Stimulated activated CD8-positive, alpha-beta memory T cell treated with anti-CD3 and anti-CD28 coated beads, Interleukin-2, amount 100 ng/mL, for 48 hours (primary cell): ENCODE measurements around the gene PACRG.

Experiments used
- DNase-seq, 2 donors: peaks; one replicate each; pipeline ENCODE4 v3.0.0-alpha.2; 2020; ENCODE audit warnings: low read depth in 2 of 2

The PACRG gene

DNA sequence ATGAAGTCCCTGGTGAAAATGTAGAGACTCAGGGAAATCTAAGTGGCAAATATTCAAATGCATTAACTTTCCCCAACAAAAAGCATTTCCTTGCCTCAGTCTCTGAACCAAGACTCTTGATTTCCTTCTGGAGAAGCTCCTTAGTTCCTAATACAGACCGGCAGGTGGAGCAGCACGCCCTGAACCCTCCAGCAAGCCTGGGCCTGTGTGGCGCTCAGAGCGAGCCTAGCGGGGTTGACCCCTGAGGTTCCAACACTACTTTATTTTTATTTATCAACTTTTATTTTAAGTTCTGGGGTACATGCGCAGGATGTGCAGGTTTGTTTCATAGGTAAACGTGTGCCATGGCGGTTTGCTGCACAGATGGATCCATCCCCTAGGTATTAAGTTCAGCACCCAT is 50.8 kb downstream of the PACRG start:
- no peak for DNase-seq

DNA sequence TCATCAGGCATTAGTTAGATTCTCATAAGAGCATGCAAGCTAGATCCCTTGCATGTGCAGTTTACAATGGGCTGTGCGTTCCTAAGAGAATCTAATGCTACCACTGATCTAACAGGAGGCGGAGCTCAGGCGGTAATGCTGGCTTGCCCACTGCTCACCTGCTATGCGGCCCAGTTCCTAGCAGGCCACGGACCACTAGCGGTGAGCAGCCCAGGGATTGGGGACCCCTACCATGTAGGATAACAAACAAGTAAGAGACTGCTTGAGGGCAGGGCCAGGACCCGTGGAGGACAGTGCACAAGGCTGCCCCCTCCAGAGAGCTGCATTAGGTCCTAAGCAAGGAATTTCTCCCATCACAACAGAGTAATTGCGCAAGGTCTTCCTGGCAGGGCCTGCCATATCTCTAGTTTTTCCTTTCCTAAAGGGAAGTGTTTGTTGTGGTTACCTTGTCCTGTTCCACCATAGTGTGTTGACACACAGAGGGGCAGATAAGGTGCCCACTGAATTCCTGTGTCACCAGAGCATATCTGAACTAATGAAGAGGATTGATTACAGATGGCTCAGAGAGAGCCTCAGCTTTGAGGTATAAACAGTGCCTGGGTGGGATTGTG is 58.0 kb downstream of the PACRG start:
- no peak for DNase-seq

DNA sequence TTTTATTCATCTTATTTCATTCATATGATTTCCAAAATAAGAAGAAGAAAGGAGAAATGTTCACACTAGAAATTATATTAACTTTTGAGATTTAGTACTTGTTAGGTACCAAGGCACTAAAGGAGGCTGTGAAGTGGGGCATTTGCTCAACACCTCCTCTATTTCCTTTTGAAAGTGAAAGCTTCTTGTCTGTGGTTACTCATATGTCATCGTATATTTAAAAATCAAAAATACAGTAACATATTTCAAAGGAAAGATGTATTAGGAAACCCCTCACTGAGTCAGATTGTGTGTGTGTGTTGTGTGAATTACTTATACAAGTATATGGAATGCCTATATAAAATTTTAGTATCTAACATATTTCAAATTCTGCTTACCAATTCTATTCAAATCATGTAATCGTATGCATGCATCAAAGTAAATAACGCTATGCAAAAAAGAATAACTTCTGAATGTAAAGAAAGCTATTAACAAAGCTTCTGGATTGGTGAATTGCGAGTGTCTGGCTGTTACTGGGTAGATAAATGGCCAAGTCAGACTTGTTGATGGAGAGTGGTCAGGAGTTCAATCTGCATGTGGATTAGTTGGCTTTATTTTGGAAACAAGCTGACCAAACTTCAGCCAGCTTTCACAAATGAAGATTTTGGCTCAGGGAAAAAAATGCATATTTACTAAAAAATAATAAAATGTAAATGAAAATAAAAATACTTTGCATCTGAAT is 70.9 kb downstream of the PACRG start:
- DNase-seq, result no peak

DNA sequence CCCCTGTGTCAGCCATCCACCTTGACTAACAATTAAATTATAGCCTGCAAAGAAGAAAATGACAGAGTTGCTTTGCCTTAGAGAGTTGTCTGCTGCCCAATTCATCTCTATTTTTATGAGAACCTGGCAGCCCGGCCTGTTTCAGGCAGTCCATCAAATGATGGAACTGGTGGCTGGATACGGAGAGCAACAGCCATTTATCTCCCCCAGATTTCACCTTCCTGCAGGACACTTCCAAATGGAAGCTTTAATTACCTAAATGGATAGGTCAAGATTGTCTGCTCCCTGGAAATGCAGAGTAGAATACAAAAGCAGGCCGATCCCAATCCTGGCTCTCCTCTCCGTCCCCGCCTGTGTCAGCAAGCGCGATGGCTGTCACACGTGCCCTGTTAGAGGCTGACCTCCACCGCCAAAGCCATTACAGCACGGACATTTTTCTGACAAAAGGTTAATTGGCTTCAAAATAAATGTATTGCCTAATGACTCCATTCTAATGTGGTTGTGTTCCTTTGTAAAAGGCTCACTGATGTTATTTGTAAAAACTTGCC is 86.7 kb downstream of the PACRG start:
- no peak for DNase-seq

DNA sequence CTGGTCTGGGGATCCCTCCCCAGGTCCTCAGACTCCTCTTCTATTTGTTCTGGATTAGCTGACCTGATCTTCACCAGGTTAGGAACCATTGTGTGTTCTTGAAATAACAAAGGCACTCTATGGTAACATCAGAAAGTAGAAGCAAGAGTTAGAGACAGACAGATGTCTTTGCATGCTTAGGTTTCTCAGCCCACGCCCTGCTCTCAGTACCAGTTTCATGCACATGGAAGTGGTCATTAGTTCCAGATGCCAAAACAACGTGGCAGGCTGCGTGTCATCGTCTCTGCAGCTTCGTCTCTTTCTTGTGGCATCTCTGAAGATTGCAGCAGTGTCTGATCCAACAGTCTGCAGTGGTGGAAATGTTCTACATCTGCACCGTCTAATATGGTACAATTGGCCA is 89.4 kb downstream of the PACRG start:
- no peak for DNase-seq

DNA sequence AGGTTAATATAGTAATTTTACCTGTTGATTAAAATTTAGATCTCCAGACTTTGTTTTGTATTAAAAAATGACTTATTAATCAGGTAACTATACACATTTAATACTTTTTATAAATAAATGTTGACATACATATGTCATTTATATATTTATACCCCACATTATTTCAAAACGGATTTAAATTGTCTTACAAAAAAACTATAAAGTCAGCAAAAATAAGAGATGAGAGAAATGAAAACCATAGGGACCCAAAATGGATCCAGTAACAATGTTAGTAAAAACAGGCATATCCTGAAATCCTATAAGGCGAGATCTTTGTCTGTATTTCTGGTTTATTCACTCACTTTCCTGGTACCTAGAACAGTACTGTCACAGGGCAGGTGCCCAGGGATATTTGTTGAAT is 91.5 kb downstream of the PACRG start:
- no peak for DNase-seq

DNA sequence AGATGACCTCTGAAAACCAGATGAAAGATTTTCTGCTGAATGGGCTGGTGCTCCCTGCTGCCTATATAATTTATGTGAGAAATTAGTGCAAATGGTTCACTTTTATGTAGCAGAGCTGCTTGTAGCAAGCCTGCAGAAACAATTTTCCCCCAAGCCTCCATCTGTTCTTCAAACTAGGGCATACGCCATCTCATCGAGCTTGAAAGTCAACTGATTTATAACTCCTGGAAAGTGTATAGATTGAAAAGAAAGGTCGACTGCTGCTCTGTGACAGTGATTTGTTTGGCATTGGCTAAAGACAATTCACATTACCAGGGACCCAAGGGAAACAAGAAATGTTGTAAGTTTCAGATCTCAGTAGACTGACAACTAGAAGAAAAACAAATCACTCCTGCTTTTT is 93.3 kb downstream of the PACRG start:
- DNase-seq, result no peak

DNA sequence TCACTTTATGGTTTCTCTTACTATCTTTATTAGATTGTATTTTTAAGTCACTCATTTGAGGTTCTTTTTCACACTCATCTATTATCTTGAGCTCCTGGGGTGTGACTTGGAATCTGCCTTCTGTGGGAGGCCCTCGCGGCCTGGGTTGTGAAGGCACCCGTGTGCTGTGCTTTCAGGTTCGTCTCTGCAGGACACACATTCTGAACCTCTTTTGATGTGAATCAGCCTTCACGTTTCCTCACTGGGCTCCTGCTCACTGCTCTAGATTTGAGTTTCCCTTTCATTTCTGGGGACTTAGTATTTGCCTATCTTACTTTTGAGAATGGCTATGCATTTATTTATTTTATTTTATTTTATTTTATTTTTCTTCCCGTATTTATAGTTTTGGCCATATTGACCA is 97.8 kb downstream of the PACRG start:
- DNase-seq, result no peak

DNA sequence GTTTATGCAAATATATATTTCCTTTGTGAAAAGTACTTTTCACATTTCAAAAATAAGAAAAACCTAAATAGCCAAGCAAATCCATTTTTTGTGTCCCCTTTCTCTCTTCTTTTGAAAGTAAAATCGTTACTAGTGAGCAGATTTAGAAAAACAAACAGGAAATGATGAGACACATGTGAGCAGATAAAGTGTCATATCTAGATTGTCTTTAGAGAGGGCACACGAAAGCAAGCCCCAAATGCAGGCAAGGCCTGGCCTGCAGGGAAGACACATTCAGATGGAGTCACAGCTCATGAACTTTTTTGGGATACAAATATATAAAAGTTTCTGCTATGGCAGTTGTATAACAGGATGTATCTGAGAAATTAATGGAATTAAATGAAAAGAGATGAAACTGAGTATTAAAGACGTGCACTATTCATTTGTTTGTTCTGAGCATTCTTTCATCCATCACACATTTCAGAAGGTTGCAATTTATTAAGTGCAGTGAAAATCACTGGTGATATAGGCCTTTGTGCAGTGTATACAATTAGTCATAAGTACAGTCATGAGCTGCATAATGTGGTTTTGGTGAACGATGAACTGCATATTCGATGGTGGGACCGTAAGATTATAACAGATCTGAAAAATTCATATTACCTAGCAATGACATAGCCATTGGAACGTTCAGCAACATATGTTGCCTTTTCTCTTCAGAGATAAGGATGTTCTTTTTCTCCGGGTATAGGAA is 101.4 kb downstream of the PACRG start:
- DNase-seq, result no peak

DNA sequence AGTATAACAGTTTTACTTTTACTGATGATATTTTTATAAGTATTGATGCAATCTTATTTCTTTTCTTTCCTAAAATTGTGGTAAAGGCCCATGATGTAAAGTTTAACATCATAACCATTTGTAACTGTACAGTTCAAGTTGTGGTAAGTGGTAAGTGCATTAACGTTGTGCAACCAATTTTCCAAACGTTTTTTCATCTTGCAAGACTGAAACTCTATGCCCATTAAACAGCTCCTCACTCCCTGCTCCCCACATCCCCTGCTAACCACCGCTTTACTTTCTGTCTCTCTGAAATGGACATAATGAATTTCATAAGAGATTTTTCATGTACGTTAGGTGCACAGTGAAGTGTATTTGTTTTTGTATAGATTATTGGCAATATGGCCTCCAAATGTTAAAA is 106.0 kb downstream of the PACRG start:
- DNase-seq, result no peak

DNA sequence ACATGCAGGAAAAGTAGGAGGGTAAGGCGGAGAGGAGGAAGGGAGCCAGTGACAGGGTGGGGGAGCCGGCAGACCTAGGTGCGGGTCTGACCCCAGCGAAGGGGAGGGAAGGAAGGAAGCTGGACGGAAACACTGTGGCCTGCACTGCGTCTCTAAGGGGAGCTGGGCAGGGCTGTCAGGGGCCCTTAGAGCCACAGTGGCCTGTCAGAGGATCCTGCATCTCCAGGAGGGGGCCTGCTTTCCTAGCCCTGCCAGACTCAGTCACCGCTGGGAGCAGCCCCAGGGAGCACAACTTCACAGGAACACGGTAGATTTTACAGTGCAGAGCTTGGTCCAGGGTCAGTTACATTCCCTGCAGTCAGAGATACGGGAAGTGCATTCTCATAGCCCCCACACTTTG is 118.2 kb downstream of the PACRG start:
- no peak for DNase-seq

DNA sequence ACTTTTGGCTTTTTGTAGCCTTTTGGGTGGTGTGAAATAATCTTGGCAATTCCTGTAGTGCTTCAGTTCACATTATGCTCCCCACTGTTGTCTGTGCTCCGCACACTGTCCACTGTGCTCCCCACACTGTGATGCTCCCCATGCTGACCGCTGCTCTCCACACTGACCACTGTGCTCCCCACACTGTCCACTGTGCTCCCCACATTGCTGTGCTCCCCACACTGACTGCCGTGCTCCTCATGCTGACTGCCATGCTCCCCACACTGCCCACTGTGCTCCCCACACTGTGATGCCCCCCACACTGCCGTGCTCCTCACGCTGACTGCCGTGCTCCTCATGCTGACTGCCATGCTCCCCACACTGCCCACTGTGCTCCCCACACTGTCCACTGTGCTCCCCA is 118.9 kb downstream of the PACRG start:
- DNase-seq, result no peak

DNA sequence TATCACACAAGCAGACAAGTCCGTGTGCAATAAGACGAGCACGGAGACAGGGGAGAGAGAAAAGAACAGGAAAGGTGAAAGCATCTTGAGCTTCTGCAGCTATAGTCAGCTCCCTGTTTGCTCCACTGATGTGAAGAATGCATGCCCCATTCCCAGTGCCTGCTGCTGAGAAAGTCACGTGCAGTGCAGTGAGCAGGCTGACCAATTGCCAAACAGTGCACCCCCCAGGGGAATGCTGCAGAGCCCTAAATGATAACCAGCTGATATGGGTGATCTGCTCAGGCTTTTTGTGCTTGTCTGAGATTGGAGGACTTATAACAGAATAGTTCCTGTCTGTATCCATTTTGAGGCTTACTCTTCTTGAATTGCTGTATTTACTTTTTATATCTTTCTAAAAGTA is 121.5 kb downstream of the PACRG start:
- no peak for DNase-seq

DNA sequence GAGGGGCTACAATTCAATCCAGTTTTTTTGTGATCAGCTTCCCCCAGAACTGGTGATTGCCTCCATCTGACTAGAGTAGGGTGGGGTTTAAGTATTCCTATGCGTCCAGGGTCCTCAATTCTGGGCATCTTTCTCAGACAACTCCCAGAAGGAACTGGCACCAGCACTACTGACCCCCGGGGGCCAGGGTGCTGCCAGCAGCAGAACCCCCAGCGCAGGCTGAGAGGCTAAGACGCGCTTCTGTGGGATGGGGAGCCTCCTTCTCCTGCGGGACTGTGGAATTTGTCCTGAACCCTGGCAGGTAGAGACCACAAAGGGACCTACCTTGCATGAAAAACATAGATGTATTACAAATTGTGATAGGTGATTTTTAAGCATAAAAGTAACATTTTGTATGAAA is 124.4 kb downstream of the PACRG start:
- DNase-seq, result no peak

DNA sequence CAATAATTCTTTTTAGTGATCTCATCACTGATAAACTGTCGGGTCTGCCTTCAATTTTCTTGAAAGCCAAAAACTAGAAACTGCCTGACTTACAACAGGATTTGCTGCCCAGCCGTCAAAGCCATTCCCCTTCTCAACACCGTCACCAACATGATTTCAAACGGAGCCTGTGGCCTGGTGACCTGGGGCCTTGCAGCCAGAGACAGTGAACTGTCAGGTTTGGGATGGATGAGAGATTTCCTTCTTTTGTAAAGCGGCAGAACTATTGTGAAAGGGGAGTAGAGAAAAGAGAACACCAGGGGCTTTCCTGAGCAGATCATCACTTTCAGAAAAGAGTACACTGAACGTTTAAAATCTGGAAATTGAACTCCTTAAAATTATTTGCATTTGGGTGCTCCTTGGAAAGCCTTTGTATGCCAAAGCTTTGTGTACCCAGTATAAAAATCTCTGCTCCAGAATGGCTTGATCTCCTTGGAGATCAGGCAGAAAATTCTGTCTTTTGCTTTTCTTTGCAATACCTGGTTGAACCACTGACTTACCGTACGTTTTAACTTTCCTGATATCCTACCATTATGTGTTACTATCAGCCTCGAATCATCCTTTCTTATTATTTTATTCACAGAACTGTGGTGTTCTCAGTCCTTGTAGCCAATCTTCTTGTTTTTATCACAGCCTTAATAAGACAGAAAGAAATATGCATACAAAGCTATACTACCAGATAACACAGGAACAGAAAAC is 125.2 kb downstream of the PACRG start:
- no peak for DNase-seq

DNA sequence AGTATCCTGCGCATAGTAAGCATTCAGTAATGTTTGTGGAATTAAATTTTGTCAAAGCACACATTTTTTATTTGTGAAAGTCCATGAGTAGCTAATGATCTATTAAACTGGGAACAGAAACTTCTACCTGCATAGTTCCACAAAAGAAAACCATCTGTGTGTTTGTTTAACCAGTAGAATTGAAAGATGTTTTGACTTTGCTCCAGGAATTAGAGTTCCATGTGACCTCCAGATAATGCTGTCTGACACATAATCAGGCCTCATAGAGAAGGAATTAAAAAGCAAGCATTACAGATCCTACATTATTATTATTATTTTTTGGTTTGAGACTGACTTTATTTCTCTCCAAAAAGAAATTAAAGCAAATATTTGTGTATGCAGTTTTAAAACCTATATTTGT is 126.5 kb downstream of the PACRG start:
- no peak for DNase-seq

DNA sequence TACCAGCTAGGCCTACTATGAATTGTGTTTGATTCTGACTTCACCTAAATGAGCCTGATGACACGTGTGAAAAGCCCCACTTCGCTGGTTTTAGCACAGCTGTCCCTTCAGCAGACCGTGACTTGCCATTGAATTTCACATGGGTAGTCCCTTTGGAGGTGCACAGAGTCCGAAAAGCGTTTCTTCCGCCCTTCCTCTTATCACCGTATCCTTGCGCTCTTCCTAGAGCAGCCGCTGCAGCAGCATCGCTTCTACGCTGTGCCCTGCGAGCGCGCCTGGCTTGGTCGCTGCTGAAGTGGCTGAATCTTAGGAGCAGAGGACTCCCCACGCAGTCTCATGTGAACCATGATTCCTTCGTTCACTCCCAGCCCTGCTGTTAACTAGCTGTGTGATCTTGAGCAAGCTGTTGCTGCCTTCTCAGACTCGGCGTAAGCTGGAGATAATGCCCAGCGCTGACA is 127.0 kb downstream of the PACRG start:
- no peak for DNase-seq

DNA sequence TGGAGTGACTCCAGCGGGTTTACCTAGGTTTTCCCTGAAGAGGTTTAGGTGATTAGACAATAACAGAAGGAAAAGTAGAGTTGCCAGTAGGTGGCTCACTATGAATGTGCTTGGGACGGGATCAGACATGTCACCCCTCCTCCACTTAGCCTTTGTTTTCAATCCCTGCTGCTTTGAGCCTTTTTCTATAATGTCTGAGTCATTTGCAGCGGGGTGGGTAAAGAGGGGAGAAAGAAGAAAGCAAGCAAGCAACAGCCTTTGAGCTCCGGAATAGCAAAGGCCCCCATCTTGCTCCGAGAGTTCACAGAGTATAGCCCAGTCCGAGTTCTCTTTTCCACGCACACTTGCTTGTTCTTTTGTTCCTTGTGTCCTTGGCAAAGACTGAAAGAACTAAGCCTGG is 129.1 kb downstream of the PACRG start:
- DNase-seq, result no peak

DNA sequence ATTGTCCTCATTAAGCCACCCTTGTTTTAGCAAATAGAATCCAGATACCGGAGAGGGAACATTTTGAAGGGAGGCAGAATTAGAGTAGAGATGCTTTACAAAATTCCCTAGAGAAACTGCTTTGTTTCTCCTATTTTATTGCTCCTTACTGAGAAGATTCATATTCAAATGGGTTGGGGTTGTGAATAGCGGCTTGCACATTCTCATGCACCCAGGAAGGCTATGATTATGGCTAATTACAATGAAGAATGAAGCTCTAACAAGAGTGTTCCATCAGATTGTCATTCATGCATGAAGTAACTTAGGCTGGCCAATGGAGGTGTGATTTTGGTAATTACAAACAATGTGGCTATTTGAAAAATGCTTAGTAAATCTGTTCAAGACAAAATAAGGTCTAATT is 129.6 kb downstream of the PACRG start:
- no peak for DNase-seq

DNA sequence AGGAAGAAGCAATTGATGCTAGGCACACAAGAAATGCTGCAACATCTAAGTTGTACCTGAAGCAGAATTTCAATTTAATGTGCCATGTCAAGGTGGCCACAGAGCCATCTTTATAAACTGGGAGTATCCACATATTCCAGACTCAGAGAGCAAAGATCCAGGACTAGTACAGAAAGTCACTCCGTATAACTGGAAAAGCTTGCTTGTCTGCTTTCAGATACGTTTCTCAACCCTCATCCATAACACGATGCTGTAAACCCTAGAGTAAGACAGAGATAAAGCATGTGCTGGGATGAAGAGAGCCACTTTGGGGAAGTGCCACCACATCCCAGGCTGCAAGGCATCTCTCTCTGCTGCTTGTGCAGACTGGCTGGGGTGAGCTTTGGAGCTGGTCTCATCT is 134.7 kb downstream of the PACRG start:
- no peak for DNase-seq

DNA sequence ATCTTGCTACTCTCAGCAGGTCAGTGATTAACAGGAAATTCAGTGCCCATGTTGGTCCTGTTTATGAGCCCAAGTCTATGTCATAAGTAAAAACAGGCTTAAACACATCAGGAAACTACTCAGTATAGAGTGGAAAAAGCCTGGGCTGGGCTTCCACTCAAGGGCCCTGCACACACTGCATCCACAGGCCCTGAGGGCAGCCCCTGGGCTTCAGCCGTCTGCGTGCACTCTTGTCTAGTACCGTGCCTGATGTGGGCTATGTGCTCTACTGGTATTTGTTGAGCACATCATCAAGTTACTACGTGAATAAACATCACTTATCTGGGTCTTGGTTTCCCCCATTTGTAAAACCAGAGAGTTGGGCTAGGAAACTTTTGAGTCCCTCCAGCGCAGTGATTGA is 135.2 kb downstream of the PACRG start:
- DNase-seq, result no peak

DNA sequence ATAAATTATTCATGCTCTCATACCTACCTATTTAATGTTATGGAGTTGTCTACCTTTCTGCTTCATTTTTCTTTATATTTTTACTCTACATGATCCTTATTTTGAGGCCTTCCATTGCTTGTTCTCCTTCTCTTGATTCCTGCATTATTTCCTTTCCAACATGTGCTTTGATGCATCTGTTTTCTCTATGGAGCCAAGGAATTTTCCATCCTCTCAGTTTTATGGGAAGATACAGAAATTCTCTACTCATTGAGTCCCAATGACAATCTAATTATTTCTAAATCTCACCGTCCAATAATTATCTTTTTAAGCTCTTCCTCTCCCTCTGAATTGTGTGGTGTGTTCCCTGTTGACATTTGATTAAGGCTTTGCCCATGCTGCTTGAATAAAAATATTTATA is 136.0 kb downstream of the PACRG start:
- no peak for DNase-seq
